GM12878 (cell line): ENCODE measurements around the gene RALBP1. TPM values are rescaled to one million over a fixed set of nuclear protein-coding genes. Genes with fewer than 3 reads are reported as not detected.

Source experiments
- ATAC-seq: fragments of 200-7000 bp; cut with Tn5 transposase; 3 replicates; pipeline ENCODE4 v1.9.1; 2020; ENCODE audit warnings: mild to moderate bottlenecking, moderate library complexity
- BruUV-seq: library from RNA; stranded (reverse); fragments of 400-500 nt; replicated peaks from 2 replicates; lab custom pipeline; 2021; lab: Mats Ljungman, UMichigan
- CTCF ChIA-PET: fragments of 300-600 bp; sonication (Branson Sonifier 250); formaldehyde crosslinking; extraction: SDS; loops from one replicate; lab custom pipeline; 2021; ENCODE audit warnings: inconsistent platforms; lab: Yijun Ruan, JAX
- POLR2A ChIA-PET: fragments of 350-600 bp; formaldehyde crosslinking; extraction: SDS; loops from one replicate; lab custom pipeline; 2021; ENCODE audit warnings: inconsistent platforms; lab: Charles Lee
- RAD21 ChIA-PET: fragments of 300-600 bp; sonication (Branson Sonifier 250); formaldehyde crosslinking; loops from one replicate; lab custom pipeline; 2023; ENCODE audit warnings: antibody characterized with exemption; ENCODE audit not compliant: unreplicated experiment; lab: Charles Lee
- SMC1A ChIA-PET: fragments of 300-600 bp; sonication (Branson Sonifier 250); formaldehyde crosslinking; loops from one replicate; lab custom pipeline; 2023; ENCODE audit not compliant: unreplicated experiment, uncharacterized antibody; lab: Charles Lee
- DNase-seq: peaks from one replicate; pipeline ENCODE4 v3.0.0-alpha.2; 2011; ENCODE audit warnings: low read depth, low spot score
- FAIRE-seq: peaks from 3 replicates; lab custom pipeline; 2011; peaks lifted over from hg19 to GRCh38; lab: Jason Lieb, UNC
- H2AFZ ChIP-seq: 2 replicates; pipeline ENCODE4 v1.6.0; 2011; ENCODE audit warnings: low read depth, low read length, control low read depth; ENCODE audit not compliant: control insufficient read depth
- H3K27ac ChIP-seq: 2 replicates; pipeline ENCODE4 v1.5.1; 2011; ENCODE audit warnings: control low read depth; ENCODE audit not compliant: control insufficient read depth, insufficient read depth
- H3K27me3 ChIP-seq, 2 experiments: replicated peaks in 1 of 2; 2 replicates each; pipeline versions ENCODE4 v1.6.0 to v1.6.1; 2011; ENCODE audit warnings: low read length in 1 of 2; ENCODE audit not compliant: control insufficient read depth in 2 of 2, insufficient read depth in 2 of 2
- H3K36me3 ChIP-seq, 2 experiments: 2 replicates each; pipeline ENCODE4 v1.5.1; 2011; ENCODE audit warnings: low read length in 1 of 2; ENCODE audit not compliant: control insufficient read depth in 2 of 2, insufficient read depth in 2 of 2
- H3K4me1 ChIP-seq: 2 replicates; pipeline ENCODE4 v1.6.1; 2011; ENCODE audit warnings: mild to moderate bottlenecking, low read length, moderate library complexity, mixed read lengths; ENCODE audit not compliant: control insufficient read depth, insufficient read depth
- H3K4me2 ChIP-seq: 2 replicates; pipeline ENCODE4 v1.6.0; 2011; ENCODE audit warnings: control low read depth; ENCODE audit not compliant: control insufficient read depth, insufficient read depth
- H3K4me3 ChIP-seq: fragments of 200-600 bp; sonication (generic); 2 replicates; pipeline ENCODE4 v1.5.1; 2016
- H3K79me2 ChIP-seq: 2 replicates; pipeline ENCODE4 v1.6.0; 2011; ENCODE audit warnings: low read length; ENCODE audit not compliant: control insufficient read depth, insufficient read depth
- H3K9ac ChIP-seq: 2 replicates; pipeline ENCODE4 v1.8.0; 2011; ENCODE audit warnings: low read length, control low read depth, mixed read lengths; ENCODE audit not compliant: control insufficient read depth, insufficient read depth
- H3K9me3 ChIP-seq: replicated peaks from 3 replicates; pipeline ENCODE4 v1.5.1; 2011; ENCODE audit warnings: mild to moderate bottlenecking, low read length; ENCODE audit not compliant: control insufficient read depth, insufficient read depth
- H4K20me1 ChIP-seq: 2 replicates; pipeline ENCODE4 v1.6.0; 2011; ENCODE audit not compliant: control insufficient read depth, insufficient read depth
- BACH1 ChIP-seq: fragments of 450-650 bp; IDR thresholded peaks from 2 replicates; pipeline ENCODE4 v1.6.1; 2017; ENCODE audit warnings: mild to moderate bottlenecking, borderline replicate concordance
- CHD2 ChIP-seq: IDR thresholded peaks from 2 replicates; pipeline ENCODE4 v1.6.1; 2011; ENCODE audit warnings: low read depth, low read length, improper control_type of control experiment, borderline replicate concordance
- CREB1 ChIP-seq: IDR thresholded peaks from 2 replicates; pipeline ENCODE4 v1.6.1; 2012; ENCODE audit warnings: low read depth, mild to moderate bottlenecking, inconsistent platforms
- E4F1 ChIP-seq: fragments of 450-650 bp; IDR thresholded peaks from 2 replicates; pipeline ENCODE4 v1.6.1; 2018; ENCODE audit warnings: borderline replicate concordance, mild to moderate bottlenecking; ENCODE audit not compliant: partially characterized antibody
- ELK1 ChIP-seq: IDR thresholded peaks from 2 replicates; pipeline ENCODE4 v1.6.1; 2012; ENCODE audit warnings: low read depth, low read length, improper control_type of control experiment
- JUND ChIP-seq: IDR thresholded peaks from 2 replicates; pipeline ENCODE4 v1.6.1; 2012; ENCODE audit warnings: low read depth, mild to moderate bottlenecking, low read length, improper control_type of control experiment, moderate library complexity
- LARP7 ChIP-seq: fragments of 450-650 bp; IDR thresholded peaks from 2 replicates; pipeline ENCODE4 v1.6.1; 2017; ENCODE audit warnings: mild to moderate bottlenecking
- MEF2A ChIP-seq: IDR thresholded peaks from 2 replicates; pipeline ENCODE4 v1.6.1; 2011; ENCODE audit warnings: low read depth, mild to moderate bottlenecking, low read length, moderate library complexity; ENCODE audit not compliant: insufficient read depth
- SREBF1 ChIP-seq: IDR thresholded peaks from 2 replicates; pipeline ENCODE4 v1.6.1; 2012; ENCODE audit warnings: mild to moderate bottlenecking, low read length
- YBX1 ChIP-seq: fragments of 450-650 bp; IDR thresholded peaks from 2 replicates; pipeline ENCODE4 v1.6.1; 2016; ENCODE audit warnings: antibody characterized with exemption
- ZBTB40 ChIP-seq: fragments of 450-650 bp; IDR thresholded peaks from 2 replicates; pipeline ENCODE4 v1.6.1; 2016; ENCODE audit warnings: mild to moderate bottlenecking, moderate library complexity, borderline replicate concordance
- WGBS: methylation state at CpG from one replicate; pipeline ENCODE4 v1.1.6; 2016; ENCODE audit warnings: low lambda C conversion rate; ENCODE audit not compliant: insufficient replicate concordance, insufficient coverage; ENCODE audit errors: missing lambda C conversion rate; 5-methylcytosine and 5-hydroxymethylcytosine counted together
- in situ Hi-C: fragments of 300-500 bp; cut with MboI; formaldehyde crosslinking; loops from 9 replicates; pipeline ENCODE4 v1.14.3; 2018; ENCODE audit warnings: mixed read lengths
- intact Hi-C: fragments of 100-400 bp; cut with micrococcal nuclease; formaldehyde crosslinking; loops from one replicate; pipeline ENCODE4 v1.14.2; 2022; ENCODE audit not compliant: unreplicated experiment
- polyA plus RNA-seq, 11 experiments: library from polyadenylated mRNA; depleted of rRNA in 4 of 11; unstranded in 6 of 11; stranded (reverse) in 5 of 11; fragments of >200 nt; fragmentation: Nextera tagmentation in 4 of 11; fragmentation: Illumina TruSeq in 1 of 11; extraction: Ambion mirVana in 4 of 11; extraction: Trizol in 1 of 11; gene quantifications; 1 replicate in 1 of 11; 2 replicates in 10 of 11; pipeline versions ENCODE4 v1.2.1 to v1.2.3, GENCODE V29; 2011 to 2016; ENCODE audit warnings: inconsistent platforms in 2 of 11, missing spikeins in 2 of 11, low read depth in 1 of 11
- total RNA-seq, 4 experiments: library from RNA; depleted of rRNA in 3 of 4; stranded (reverse); fragments of >200 nt in 3 of 4; fragmentation: Illumina TruSeq in 1 of 4; extraction: Trizol in 1 of 4; gene quantifications; 2 replicates each; pipeline versions ENCODE4 v1.2.1 to v1.2.3, GENCODE V29; 2013 to 2021

The RALBP1 gene
- total and polyA plus RNA-seq, 10 of the 15 experiments (the other 5 are each of a cell fraction or from before 2014, with no cell fraction given) = 11.2 to 46.9 (median 41.8) TPM

DNA sequence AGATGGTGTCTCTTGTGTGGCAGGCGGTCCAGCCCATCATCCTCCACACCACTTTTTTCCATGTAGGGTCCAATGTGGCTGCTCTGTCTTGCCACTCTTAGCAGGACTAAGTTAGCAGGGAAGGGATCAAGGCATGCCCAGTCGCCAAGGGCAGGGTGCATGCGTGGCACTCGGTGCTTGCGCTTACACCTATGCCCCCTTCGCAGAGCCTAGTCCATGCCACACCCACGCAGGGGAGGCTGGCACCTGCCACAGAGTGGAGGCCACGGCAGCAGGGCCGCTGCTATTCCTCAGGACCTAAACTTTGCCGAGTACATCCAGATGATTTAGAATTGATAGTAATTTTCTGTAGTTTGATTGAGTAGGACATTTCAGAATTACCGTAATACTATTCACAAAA lies 59.5 kb downstream of the RALBP1 start:
- Histone ChIP-seq H3K27ac (no peak overlapping the region), H3K4me3 (no peak overlapping the region), H3K4me1 (no peaks in the 10 kb centered on the region), H4K20me1 (no peaks in the 10 kb centered on the region), H3K9me3 (no peaks in the 10 kb centered on the region), H2AFZ (no peak overlapping the region), H3K79me2 (no peaks in the 10 kb centered on the region), H3K27me3 (no peaks in the 10 kb centered on the region), H3K4me2 (no peak overlapping the region), H3K36me3 (peaks cover 9 to 19% of the 10 kb centered on the region in 2 experiments), H3K9ac (no peak overlapping the region)
- ChIA-PET POLR2A (no interaction called here), CTCF (no interaction called here), RAD21 (no interaction called here), SMC1A (no interaction called here)
- in situ Hi-C loops (no loop called here), intact Hi-C loops (no loop called here)
- ATAC-seq (no peak), FAIRE-seq (no peak), DNase-seq (no peak)
- TF ChIP-seq MEF2A (no peak), CHD2 (no peak), YBX1 (no peak), SREBF1 (no peak), JUND (no peak), LARP7 (no peak), ELK1 (no peak)
- WGBS = 97% methylated on average over 11 of the region's 11 CpGs
- no TSS peak for BruUV-seq

GRCh38 chr18:9535430-9535991 lies 60.2 kb downstream of the RALBP1 start:
- no peak overlapping the region for H3K27ac ChIP-seq
- H3K9me3 ChIP-seq = no peaks in the 10 kb centered on the region
- no peaks in the 10 kb centered on the region for H3K4me1 ChIP-seq
- CTCF ChIA-PET = no interaction called here
- intact Hi-C loops = no loop called here
- no peaks in the 10 kb centered on the region for H3K79me2 ChIP-seq
- 96% methylated on average over 27 of the region's 27 CpGs for WGBS
- H3K9ac ChIP-seq = no peak overlapping the region
- no TSS peak for BruUV-seq
- FAIRE-seq = no peak
- no peak overlapping the region for H2AFZ ChIP-seq
- no peaks in the 10 kb centered on the region for H3K27me3 ChIP-seq
- H3K4me3 ChIP-seq = no peak overlapping the region
- no peak overlapping the region for H3K4me2 ChIP-seq
- POLR2A ChIA-PET = no interaction called here
- in situ Hi-C loops = no loop called here
- SMC1A ChIA-PET = no interaction called here
- ATAC-seq = no peak
- RAD21 ChIA-PET = no interaction called here
- no peak for DNase-seq
- H4K20me1 ChIP-seq = no peaks in the 10 kb centered on the region
- peaks cover 9 to 19% of the 10 kb centered on the region in 2 experiments for H3K36me3 ChIP-seq
- TF ChIP-seq CREB1 (no peak), E4F1 (no peak), YBX1 (no peak), ZBTB40 (no peak), BACH1 (no peak)
